NCI-H446 (cell line): ENCODE data around the gene CCR5.

Experiments used
- DNase-seq, 2 experiments: peaks; one replicate each; lab custom pipeline; 2025; lab: John Stamatoyannopoulos, UW

CCR5 gene

DNA sequence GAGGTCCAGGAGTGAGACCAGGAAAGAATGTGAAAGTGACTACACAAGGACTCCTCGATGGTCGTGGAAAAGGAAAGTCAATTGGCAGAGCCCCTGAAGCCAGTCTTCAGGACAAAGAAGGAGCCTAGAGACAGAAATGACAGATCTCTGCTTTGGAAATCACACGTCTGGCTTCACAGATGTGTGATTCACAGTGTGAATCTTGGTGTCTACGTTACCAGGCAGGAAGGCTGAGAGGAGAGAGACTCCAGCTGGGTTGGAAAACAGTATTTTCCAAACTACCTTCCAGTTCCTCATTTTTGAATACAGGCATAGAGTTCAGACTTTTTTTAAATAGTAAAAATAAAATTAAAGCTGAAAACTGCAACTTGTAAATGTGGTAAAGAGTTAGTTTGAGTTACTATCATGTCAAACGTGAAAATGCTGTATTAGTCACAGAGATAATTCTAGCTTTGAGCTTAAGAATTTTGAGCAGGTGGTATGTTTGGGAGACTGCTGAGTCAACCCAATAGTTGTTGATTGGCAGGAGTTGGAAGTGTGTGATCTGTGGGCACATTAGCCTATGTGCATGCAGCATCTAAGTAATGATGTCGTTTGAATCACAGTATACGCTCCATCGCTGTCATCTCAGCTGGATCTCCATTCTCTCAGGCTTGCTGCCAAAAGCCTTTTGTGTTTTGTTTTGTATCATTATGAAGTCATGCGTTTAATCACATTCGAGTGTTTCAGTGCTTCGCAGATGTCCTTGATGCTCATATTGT, 10.8 kb upstream of the CCR5 start:
- no peak for DNase-seq

DNA sequence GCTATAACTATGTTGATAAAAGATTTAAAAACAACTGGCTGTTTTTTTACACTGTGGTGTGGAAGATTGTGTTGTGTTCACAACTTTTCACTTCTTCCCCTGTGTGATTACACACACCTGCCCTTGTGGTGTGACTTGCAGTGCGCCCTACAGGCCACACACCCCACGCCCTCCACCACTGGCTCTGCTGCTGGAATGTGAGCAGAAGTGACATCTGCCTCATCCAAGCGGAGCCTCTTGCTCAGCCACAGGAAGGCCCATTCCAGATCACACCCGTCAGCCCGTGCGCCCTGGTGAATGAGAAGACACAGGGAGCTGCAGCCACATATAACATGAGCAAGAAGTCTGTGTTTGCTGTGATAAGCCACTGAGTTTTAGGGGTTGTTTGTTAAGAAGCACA, 9.8 kb upstream of the CCR5 start:
- DNase-seq: no peak

DNA sequence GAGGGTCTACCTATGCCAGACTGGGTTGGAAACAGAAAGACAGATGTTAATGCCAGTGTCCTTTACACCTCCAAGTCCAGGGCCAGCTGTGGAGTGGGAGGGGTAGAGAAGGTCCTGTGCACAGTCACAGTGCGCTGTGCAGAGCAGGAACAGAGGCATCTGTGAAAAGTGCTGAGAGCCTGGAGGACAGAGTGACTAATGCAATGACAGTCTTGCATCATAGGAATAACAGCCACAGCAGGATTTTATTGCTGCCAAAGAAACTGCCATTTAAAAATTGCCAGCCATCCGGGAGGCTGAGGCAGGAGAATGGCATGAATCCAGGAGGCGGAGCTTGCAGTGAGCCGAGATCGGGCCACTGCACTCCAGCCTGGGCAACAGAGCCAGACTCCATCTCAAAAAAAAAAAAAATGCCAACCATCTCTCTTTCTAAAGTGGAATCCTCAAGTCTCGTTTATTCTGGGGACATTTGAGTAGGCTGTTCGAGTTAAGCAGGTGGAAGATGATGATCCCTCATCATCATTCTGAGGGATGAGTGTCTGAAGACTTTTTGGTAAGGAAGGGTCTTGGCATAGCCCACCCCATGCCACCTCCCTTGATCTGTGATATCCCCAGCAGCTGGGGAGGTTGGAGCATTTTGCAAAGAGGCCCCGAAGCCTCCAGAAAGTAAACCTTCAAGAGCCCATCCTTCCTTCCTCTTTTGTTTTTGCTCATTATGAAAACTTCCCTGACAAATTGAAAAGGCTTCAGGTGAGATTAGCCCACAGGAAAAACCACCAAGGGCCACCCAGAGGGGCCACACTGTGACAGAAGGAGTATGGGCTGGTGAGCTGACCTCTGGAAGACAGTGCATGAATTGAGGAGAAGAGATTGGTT, 9.1 kb upstream of the CCR5 start:
- DNase-seq: no peak

DNA sequence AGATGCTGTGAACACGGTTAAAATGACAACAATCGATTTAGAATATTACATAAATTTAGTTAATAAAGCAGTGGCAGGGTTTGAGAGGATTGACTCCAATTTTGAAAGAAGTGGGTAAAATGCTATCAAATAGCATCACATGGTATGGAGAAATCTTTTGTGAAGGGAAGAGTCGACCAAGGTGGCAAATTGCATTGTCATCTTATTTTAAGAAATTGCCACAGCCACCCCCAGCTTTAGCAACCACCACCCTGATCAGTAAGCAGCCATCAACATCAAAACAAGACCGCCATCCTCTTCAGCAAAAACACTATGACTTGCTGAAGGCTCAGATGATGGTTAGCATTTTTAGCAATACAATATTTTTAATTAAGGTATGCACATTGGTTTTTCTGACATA, 5.7 kb upstream of the CCR5 start:
- DNase-seq: no peak

DNA sequence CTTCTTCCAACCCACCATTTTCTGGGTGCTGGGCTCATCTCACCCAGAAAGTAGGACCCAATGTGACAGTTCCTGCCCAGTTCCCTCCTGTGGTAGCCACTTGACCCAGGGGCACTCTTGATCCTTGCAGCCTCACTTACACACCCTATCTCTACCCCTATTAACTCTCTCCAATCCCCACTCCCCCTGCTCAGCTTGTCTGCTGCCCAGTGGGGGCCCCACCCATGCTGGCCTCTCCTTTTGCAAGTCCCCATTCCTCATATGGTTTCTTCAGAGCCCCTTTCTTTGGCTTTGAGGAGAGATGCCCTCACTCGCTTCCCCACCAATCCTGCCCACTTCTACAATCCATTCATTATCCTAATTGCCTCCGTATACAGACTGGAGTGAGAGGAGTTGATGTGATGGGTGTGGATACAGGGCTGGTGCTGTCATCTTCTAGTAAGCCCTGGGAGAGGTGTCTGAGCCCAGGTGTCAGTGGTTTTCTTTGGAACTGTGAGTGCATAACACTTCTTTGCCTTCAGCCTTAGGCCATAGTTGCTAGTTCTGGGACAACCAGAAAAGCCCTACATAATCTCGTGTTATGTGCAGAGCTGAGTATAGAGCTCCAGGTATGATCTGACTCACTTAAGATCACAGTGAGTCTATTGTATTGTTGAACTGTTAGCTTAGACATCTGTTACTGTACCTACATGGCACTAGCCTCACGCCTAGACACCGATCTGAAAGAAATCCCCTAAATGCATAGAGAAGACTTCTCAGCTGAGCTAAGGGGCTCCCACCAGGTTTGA, 4.8 kb upstream of the CCR5 start:
- DNase-seq: no peak

DNA sequence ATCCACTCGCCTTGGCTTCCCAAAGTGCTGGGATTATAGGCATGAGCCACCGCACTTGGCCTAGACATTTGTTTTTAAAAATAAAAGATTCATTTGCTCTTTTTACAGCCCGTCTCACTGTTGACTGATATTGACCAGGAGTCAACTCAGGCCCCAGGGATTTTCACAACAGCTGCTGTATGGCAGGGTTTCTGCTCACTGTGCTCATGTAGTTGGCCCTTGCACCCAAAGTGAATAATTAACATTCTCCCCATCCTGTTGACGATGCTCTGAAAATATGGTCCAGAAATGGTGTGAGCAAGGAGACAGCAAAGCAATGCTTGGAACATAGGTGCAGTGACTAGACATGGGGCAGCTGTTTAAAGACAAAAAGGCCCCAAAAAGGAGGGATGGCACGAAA, 2.9 kb upstream of the CCR5 start:
- DNase-seq: no peak

DNA sequence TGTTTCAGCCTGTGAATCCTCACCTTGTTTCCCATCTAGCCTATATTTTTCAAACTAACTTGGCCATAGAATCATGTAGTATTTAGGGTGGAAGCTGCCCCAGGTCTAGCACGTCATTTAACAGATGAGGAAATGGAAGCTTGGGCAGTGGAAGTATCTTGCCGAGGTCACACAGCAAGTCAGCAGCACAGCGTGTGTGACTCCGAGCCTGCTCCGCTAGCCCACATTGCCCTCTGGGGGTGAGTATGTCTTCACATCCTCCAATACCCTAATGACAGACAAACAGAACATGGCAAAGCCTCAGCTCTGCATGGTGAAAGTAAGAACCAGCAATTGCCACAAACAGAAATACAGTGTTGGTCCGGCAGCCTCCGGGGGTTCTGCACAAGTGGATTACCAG, 2.2 kb upstream of the CCR5 start:
- no peak for DNase-seq

DNA sequence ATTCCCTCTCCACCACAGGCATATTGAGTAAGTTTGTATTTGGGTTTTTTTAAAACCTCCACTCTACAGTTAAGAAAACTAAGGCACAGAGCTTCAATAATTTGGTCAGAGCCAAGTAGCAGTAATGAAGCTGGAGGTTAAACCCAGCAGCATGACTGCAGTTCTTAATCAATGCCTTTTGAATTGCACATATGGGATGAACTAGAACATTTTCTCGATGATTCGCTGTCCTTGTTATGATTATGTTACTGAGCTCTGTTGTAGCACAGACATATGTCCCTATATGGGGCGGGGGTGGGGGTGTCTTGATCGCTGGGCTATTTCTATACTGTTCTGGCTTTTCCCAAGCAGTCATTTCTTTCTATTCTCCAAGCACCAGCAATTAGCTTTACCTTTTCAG, 1.6 kb upstream of the CCR5 start:
- no peak for DNase-seq

DNA sequence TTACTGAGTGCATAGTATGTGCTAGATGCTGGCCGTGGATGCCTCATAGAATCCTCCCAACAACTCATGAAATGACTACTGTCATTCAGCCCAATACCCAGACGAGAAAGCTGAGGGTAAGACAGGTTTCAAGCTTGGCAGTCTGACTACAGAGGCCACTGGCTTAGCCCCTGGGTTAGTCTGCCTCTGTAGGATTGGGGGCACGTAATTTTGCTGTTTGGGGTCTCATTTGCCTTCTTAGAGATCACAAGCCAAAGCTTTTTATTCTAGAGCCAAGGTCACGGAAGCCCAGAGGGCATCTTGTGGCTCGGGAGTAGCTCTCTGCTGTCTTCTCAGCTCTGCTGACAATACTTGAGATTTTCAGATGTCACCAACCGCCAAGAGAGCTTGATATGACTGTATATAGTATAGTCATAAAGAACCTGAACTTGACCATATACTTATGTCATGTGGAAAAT, 1.0 kb upstream of the CCR5 start:
- no peak for DNase-seq

DNA sequence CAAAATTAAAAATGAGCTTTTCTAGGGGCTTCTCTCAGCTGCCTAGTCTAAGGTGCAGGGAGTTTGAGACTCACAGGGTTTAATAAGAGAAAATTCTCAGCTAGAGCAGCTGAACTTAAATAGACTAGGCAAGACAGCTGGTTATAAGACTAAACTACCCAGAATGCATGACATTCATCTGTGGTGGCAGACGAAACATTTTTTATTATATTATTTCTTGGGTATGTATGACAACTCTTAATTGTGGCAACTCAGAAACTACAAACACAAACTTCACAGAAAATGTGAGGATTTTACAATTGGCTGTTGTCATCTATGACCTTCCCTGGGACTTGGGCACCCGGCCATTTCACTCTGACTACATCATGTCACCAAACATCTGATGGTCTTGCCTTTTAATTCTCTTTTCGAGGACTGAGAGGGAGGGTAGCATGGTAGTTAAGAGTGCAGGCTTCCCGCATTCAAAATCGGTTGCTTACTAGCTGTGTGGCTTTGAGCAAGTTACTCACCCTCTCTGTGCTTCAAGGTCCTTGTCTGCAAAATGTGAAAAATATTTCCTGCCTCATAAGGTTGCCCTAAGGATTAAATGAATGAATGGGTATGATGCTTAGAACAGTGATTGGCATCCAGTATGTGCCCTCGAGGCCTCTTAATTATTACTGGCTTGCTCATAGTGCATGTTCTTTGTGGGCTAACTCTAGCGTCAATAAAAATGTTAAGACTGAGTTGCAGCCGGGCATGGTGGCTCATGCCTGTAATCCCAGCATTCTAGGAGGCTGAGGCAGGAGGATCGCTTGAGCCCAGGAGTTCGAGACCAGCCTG, 984 bp downstream of the CCR5 start:
- DNase-seq: no peak

DNA sequence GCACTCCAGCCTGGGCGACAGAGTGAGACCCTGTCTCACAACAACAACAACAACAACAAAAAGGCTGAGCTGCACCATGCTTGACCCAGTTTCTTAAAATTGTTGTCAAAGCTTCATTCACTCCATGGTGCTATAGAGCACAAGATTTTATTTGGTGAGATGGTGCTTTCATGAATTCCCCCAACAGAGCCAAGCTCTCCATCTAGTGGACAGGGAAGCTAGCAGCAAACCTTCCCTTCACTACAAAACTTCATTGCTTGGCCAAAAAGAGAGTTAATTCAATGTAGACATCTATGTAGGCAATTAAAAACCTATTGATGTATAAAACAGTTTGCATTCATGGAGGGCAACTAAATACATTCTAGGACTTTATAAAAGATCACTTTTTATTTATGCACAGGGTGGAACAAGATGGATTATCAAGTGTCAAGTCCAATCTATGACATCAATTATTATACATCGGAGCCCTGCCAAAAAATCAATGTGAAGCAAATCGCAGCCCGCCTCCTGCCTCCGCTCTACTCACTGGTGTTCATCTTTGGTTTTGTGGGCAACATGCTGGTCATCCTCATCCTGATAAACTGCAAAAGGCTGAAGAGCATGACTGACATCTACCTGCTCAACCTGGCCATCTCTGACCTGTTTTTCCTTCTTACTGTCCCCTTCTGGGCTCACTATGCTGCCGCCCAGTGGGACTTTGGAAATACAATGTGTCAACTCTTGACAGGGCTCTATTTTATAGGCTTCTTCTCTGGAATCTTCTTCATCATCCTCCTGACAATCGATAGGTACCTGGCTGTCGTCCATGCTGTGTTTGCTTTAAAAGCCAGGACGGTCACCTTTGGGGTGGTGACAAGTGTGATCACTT, 2.0 kb downstream of the CCR5 start:
- no peak for DNase-seq

DNA sequence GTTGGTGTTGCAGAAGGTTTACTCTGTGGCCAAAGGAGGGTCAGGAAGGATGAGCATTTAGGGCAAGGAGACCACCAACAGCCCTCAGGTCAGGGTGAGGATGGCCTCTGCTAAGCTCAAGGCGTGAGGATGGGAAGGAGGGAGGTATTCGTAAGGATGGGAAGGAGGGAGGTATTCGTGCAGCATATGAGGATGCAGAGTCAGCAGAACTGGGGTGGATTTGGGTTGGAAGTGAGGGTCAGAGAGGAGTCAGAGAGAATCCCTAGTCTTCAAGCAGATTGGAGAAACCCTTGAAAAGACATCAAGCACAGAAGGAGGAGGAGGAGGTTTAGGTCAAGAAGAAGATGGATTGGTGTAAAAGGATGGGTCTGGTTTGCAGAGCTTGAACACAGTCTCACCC, 4.0 kb downstream of the CCR5 start:
- no peak for DNase-seq

DNA sequence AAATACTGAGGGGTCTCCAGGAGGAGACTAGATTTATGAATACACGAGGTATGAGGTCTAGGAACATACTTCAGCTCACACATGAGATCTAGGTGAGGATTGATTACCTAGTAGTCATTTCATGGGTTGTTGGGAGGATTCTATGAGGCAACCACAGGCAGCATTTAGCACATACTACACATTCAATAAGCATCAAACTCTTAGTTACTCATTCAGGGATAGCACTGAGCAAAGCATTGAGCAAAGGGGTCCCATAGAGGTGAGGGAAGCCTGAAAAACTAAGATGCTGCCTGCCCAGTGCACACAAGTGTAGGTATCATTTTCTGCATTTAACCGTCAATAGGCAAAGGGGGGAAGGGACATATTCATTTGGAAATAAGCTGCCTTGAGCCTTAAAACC, 4.5 kb downstream of the CCR5 start:
- DNase-seq: no peak

DNA sequence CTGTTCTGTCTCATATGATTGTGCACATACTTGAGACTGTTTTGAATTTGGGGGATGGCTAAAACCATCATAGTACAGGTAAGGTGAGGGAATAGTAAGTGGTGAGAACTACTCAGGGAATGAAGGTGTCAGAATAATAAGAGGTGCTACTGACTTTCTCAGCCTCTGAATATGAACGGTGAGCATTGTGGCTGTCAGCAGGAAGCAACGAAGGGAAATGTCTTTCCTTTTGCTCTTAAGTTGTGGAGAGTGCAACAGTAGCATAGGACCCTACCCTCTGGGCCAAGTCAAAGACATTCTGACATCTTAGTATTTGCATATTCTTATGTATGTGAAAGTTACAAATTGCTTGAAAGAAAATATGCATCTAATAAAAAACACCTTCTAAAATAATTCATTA, 5.1 kb downstream of the CCR5 start:
- no peak for DNase-seq

DNA sequence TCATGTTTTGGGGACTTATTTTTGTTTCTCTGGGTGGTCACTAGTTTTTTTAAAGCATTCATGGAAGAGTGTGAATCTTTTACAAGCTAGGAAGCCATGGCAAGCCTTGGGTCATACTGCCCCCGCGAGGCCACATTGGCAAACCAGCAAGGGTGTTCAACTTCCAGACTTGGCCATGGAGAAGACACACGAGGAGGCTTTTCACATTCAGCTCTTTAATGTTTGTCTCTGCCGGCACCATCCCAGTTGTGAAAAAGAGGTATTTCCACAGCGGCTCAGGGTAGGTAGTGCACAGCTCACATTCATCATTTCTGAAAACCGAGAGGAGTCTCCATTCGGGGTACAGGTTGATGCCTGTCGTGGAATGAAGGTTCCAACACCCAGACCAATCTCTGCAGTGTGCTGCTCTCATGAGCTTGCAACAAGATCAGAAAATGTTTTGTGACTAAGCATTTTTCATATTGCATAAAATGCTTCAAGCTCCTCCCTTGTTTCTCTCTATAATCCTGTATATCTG, 7.7 kb downstream of the CCR5 start:
- peak in 1 of 2 experiments; percentile 1 for DNase-seq

DNA sequence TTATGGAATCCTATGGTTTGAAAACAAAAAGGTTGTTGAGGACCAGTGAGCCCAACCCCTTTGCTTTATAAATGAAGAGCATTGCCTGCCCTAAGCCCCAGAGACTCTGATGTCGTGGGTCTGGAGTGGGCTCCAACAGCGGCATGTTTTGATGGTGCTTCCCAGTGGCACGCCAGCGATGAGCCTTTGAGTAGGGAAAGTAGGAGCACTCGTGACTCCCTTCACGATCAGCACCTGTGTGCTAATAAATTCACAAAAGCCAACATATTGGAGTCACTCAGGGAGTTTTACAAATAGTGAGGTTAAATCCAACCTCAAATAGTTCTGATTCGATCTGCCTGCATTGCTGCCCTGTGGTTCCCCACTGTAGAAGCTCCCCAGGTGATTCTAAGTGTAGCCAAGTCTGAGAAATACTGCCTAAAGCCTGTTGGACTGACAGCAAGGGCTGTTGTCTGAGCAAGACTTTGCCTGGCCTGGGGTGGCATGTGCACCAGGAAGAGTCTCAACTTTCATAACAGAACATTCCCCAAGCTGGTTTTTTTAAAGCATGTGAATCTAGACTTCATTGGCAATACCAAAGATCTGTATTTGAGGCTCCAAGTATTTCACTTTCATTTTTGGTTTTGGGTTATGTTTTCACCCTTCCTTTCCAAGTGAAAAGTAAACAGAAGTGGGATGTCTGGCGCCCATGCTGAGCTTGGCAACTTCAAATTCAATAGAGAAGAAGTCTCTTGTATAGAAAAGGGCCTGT, 9.9 kb downstream of the CCR5 start:
- DNase-seq: no peak

DNA sequence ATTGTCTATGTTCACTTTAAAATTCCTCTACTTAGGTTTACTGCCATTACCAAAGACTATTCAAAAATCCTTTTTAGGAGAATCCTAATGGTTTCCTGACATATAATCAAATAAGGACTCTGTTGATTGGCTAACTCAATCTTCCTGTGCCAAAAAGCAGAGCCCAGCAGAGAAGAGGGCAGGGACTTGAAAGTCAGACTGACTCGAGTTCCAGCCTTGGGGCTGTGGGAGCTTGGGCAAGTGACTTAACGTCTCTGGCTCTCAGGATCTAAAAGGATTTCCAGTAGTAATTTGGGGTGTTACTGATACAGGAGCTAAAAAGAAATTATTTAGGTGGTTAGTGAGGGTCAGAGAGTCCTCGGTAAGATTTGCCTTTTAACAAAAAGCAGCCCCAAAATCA, 10.9 kb downstream of the CCR5 start:
- no peak for DNase-seq

DNA sequence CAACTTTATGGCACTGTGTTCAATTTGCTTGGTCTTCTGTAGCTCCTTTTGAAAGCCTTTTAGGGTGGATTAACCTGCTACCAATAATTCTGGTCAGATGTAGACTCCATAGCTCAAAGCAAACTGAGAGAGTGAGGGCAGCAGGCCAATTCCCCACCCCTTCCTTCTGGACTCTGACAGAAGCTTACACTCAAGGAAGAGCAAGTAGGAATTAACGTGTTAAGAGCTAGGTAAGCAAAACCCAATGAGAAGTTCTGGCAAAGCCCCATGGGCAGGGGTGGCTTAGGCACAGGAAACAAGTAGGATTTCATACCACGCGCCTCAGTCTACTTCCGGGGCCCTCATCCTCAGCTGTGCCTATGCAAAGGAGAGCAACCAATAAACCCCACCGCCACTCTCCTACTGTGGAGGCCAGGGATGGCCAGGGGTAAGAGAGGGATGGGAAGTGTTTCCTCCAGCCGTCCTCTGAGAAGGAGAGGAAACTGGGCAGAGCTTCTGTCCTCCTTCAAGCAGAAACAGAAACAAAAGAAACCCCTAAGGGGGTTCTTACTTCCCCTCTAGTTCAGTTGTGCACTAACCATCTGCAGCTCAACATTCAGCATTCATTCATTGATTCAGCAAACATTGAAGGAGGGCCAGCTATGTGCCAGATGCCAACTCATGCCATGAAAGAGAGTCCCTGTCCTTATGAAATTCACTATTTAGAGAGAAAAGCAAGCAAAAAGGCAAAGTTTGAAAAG, 12.6 kb downstream of the CCR5 start:
- no peak for DNase-seq

DNA sequence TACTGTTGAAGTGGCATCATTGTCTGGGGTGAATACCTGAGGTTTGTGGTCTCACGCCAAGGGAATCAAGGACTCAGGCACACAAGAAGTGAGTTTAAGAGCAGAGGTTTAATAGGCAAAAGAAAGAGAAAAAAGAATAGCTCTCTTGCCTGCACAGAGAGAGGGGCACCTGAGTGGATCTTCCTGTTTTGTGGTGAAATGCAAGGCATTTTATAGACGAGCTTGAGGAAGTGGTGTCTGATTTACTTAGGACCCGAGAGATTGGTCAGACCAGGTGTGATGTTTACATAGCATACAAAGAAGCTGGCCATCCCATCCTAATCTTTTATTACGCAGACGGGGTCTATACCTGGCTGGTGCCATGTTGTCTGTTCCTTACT, 13.2 kb downstream of the CCR5 start:
- no peak for DNase-seq
